ENCODE data around the gene PTPA. TPM values are rescaled to one million over a fixed set of nuclear protein-coding genes. Genes with fewer than 3 reads are reported as not detected.
A peak's percentile ranks its signal among the peaks of the same experiment; 100 is the strongest.

PTPA gene
- total and polyA plus RNA-seq, 11 donors: 96.0 to 212 (median 172) TPM

GRCh38 chr9:129102095-129102525 lies 9.1 kb upstream of the PTPA start:
- WGBS, 4 donors: 92 to 100% (median 93%) methylated on average over 5 to 13 of the region's 13 CpGs
- ATAC-seq (no peak), DNase-seq (no peak)
- Histone ChIP-seq H3K27ac (no peak overlapping the region), H3K36me3 (peaks cover 0 to 37% (median 22%) of the 10 kb centered on the region in 9 donors), H3K4me1 (peaks cover 0 to 17% (median 0%) of the 10 kb centered on the region in 12 donors), H3K9me3 (no peaks in the 10 kb centered on the region), H3K27me3 (no peaks in the 10 kb centered on the region), H3K4me3 (no peak overlapping the region)
- intact Hi-C loops (cut with DNase I): no loop called here
- TF ChIP-seq POLR2A (IDR thresholded peaks at IDR 0.05): no peak
- TF ChIP-seq, protein P1, sequence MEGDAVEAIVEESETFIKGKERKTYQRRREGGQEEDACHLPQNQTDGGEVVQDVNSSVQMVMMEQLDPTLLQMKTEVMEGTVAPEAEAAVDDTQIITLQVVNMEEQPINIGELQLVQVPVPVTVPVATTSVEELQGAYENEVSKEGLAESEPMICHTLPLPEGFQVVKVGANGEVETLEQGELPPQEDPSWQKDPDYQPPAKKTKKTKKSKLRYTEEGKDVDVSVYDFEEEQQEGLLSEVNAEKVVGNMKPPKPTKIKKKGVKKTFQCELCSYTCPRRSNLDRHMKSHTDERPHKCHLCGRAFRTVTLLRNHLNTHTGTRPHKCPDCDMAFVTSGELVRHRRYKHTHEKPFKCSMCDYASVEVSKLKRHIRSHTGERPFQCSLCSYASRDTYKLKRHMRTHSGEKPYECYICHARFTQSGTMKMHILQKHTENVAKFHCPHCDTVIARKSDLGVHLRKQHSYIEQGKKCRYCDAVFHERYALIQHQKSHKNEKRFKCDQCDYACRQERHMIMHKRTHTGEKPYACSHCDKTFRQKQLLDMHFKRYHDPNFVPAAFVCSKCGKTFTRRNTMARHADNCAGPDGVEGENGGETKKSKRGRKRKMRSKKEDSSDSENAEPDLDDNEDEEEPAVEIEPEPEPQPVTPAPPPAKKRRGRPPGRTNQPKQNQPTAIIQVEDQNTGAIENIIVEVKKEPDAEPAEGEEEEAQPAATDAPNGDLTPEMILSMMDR (IDR thresholded peaks at IDR 0.05): no peak

- TF ChIP-seq POLR2A (IDR thresholded peaks at IDR 0.05): no peak
- TF ChIP-seq, protein P1 (IDR thresholded peaks at IDR 0.05): peak; percentile 18 to 59 (median 38)
- intact Hi-C loops (cut with DNase I): no loop called here
- Histone ChIP-seq H3K27ac (no peak overlapping the region), H3K27me3 (no peaks in the 10 kb centered on the region), H3K4me1 (peaks cover 0 to 17% (median 0%) of the 10 kb centered on the region in 12 donors), H3K4me3 (no peak overlapping the region), H3K36me3 (peaks cover 0 to 37% (median 24%) of the 10 kb centered on the region in 9 donors), H3K9me3 (no peaks in the 10 kb centered on the region)
- DNase-seq (peak in 4 of 5 donors; percentile 33 to 66 (median 50)), ATAC-seq (peak; percentile 43 to 69 (median 62))
- 55 to 76% (median 58%) methylated on average over 7 to 14 of the region's 14 CpGs for WGBS, 4 donors
Measured at GRCh38 chr9:129102791-129103594, 8.2 kb upstream of the PTPA start.

DNA sequence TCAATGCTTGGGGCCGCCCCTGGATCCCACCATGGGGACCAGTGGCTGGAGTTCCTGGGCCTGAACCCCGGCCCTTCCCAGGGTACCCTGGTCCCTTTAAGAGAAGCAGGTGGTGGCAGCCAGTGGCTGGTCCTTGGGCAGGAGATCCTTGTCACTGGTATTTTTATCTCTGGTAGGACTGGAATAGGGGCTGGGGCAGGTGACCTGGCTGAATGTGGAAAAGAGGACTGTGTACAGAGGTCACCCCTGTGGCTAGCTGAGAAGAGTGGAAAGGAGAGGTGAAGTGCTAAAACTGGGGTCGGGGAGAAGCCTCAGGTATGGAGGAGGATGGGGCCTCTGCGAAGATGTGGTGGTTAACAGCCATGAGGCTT lies 7.6 kb upstream of the PTPA start:
- WGBS, 4 donors: 70 to 87% (median 85%) methylated on average over 4 of the region's 4 CpGs
- TF ChIP-seq, protein P1 (IDR thresholded peaks at IDR 0.05): no peak
- no peak for TF ChIP-seq POLR2A (IDR thresholded peaks at IDR 0.05)
- Histone ChIP-seq H3K9me3 (no peaks in the 10 kb centered on the region), H3K27ac (no peak overlapping the region), H3K4me1 (peaks cover 0 to 18% (median 0%) of the 10 kb centered on the region in 12 donors), H3K36me3 (peaks cover 0 to 32% (median 18%) of the 10 kb centered on the region in 9 donors), H3K27me3 (no peaks in the 10 kb centered on the region), H3K4me3 (no peak overlapping the region)
- no peak for DNase-seq
- ATAC-seq: peak in 2 of 4 donors; percentile 3
- intact Hi-C loops (cut with DNase I): no loop called here

DNA sequence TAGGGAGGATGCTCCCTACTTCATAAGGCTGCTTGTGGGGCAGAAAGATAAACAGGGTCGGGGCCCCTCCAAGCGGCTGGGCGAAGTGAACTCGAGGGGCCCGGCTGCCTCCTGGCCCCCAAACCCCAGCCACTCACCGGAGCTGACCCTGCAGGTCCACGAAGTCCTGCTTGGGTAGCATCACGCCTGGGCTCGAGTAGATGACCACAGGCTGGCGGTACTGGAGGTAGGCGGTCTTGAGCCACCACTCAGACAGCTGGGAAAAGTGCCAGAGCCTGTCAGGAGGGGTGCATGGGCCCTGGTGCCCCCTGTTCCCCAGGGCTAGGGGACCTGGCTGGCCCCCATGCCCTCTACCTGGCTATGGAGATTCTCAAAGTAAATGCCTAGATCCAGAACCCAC lies 7.2 kb upstream of the PTPA start:
- ATAC-seq: no peak

More for the DNA sequence above, 7.2 kb upstream of the PTPA start:
- Histone ChIP-seq H3K27ac (no peak overlapping the region), H3K27me3 (no peaks in the 10 kb centered on the region), H3K4me3 (no peak overlapping the region), H3K9me3 (no peaks in the 10 kb centered on the region), H3K36me3 (peaks cover 0 to 32% (median 18%) of the 10 kb centered on the region in 9 donors), H3K4me1 (peaks cover 0 to 23% (median 2%) of the 10 kb centered on the region in 12 donors)
- no peak for DNase-seq
- TF ChIP-seq POLR2A (IDR thresholded peaks at IDR 0.05): no peak
- TF ChIP-seq, protein P1 (IDR thresholded peaks at IDR 0.05): no peak
- 78 to 90% (median 85%) methylated on average over 3 to 11 of the region's 11 CpGs for WGBS, 4 donors
- intact Hi-C loops (cut with DNase I): no loop called here

Measured in heart left ventricle (tissue), 16 donors.